Renal cortical epithelial cell (primary cell): ENCODE results near the gene SIGLEC6. TPM values are rescaled to one million over a fixed set of nuclear protein-coding genes. Genes with fewer than 3 reads are reported as not detected.

Source experiments
- DNase-seq: peaks from one replicate; pipeline ENCODE4 v3.0.0-alpha.2; 2011; ENCODE audit warnings: low read depth
- total RNA-seq: library from RNA; depleted of rRNA; stranded (reverse); fragments of >200 nt; gene quantifications from 2 replicates; pipeline ENCODE4 v1.2.3, GENCODE V29; 2014

SIGLEC6 gene
- total RNA-seq = not detected in 2 replicates

DNA sequence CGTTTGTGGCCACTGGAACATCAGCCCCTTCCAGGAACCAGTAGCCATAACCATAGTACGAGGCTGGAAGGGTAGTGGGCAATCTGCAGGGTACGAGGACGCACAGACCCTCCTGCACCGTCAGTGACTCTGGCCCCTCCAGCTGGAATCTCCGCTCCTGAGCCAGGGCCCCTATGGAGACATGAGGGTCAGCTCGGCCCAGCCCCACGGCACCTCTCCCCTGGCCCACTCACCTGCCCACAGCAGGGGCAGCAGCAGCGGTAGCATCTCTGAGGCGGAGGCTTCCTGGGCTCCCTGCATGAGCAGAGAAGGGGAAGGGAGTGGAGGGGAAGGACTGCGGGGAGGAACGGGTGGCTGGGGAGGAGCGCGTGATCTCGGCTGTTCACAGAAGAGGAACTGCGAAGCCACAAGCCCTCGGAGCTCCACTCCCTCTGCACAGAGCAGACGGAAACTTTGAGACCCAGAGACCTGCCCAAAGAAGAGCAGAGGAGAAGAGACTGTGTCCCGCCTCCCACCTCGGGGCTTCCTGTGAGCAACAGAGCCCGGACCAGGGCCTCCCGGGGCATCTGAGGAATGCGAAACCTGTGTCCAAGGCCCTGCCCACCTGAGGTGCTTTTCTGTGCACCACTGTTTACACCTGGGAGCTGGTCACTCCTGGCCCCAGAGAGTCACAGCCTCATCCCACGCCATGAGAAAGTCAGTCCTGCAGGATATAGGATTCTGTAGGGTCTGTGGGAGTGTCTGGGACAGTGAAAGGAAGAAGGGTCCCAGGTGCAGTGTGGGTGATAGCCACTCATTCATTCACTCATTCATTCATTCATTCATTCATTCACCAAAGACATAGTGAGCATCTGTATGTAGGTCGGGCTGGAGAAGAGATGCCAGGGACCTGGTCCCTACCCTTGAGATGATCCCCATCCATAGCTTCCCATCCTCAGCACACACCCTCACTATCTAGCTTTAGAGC lies at the start of gene SIGLEC6:
SIGLEC6 (minus strand) TSS at position 322 of the 967 bp plus-strand sequence; CDS start at position 300, 22 bp downstream.
- no peak for DNase-seq

DNA sequence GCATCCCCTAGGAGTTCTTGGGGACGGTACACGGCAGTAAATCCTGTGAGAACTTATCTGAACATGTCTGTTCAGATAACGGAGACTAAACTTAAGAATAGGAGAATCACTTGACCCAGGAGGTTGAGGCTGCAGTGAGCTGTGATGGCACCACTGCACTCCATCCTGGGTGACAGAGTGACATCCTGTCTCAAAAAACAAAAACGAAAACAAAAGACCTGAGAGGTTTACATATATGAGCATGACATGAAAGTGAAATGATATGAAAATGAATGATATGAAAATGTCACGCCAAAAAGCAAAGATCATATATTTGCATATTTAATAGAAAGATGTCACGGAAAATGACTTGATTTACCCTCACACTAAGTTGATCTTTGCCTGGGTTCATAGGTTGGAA lies 45.4 kb upstream of the SIGLEC6 start:
- no peak for DNase-seq

DNA sequence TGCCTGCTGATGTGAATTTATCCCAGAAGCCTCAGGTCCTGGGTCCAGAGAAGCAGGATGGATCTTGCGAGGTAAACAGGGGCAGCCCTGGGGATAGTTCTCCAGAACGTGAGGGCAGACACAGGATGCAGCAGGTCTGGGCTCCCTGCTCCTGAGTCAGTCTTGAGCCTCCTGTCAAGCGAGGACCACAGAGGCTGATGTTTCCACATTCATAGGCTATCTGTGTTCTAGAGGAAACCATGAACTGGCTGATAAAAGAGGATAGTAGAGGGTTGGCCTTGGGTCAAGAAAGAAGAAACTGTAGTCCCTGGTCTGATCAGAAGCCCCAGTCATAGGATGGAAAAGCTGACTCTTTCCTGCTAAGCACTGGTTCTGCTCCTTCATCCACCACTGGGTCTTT lies 41.9 kb upstream of the SIGLEC6 start:
- no peak for DNase-seq

DNA sequence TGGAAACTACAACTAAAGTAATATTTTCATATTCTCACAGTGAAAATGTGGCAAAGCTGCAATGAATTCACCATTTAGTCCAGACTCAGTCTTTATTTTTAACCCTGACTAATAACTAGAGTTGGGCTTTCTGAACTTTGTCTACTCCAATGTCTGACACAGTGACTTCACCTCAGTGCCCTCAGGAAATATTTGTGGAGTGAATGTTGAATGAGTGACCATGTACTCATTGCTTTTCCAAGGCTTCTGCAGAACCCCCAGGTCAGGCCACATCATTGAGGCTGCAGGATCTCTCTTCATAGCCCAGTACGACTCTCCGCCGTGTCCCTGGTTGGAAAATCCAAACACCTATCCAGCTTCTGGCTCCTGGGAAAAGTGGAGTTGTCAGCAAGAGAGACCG lies 41.4 kb upstream of the SIGLEC6 start:
- peak; percentile 32 for DNase-seq

GRCh38 chr19:51572410-51572809 lies 40.9 kb upstream of the SIGLEC6 start:
- no peak for DNase-seq

DNA sequence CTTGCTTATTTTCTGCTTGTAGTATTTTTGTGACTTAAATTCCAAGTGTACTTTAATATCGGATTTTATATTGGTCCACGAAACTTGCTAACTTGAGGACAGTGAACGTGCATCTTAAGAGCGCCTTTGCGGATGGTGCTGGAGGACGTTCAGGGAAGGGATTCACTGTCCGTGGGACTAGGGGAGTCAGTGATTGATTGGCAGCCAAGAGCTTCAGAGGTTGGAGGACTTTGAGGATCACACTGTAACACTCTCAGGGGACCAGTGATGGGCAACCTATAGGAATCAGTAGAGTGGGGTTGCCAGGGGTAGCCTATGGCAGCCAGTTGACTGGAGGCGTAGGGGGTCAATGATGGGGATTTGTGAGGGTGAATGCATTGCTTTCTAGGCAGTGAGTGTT lies 40.1 kb upstream of the SIGLEC6 start:
- DNase-seq = peak; percentile 9

GRCh38 chr19:51570962-51571575 lies 39.6 kb upstream of the SIGLEC6 start, which contains the start of gene ZNF175:
Gene ZNF175, plus strand, starts transcription at chr19:51571283. Its CDS starts 2,047 bp downstream, at chr19:51573330.
- DNase-seq = peak; percentile 95

DNA sequence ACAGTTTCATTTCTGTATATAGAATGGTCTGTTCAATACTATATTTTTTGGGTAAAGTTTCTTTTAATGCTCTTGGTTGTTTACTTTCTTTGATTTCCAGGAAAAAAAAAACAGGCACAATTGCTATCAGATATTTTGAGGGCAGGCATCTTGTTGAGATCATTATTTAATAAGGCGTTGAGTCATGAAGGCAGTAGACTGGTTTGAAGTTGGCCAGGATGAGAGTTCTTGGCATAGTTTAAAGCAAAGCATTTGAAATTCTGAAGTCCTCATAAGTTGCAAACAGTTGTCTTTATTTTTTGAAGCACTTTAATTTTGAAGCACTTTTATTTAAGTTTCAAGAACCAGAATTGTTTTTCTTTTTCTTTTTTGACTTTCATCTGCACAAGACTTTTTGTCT lies 37.0 kb upstream of the SIGLEC6 start:
- no peak for DNase-seq

DNA sequence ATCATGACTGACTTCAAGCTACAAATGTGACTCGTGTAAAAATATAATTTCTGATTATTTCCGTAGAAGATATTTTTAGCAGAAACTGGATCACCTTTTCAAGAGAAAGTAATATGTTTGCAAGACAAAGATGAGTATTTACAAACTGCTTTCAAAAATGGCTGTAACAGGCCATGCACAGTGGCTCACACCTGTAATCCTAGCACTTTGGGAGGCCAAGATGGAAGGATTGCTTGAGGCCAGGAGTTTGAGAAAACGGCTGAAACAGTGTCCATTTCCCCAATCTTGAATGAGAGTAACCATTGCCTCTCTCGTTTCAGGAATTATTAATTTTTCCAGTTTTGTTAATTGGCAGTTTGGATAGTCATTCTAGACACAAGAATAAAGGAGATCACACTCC lies 36.1 kb upstream of the SIGLEC6 start:
- DNase-seq = no peak

DNA sequence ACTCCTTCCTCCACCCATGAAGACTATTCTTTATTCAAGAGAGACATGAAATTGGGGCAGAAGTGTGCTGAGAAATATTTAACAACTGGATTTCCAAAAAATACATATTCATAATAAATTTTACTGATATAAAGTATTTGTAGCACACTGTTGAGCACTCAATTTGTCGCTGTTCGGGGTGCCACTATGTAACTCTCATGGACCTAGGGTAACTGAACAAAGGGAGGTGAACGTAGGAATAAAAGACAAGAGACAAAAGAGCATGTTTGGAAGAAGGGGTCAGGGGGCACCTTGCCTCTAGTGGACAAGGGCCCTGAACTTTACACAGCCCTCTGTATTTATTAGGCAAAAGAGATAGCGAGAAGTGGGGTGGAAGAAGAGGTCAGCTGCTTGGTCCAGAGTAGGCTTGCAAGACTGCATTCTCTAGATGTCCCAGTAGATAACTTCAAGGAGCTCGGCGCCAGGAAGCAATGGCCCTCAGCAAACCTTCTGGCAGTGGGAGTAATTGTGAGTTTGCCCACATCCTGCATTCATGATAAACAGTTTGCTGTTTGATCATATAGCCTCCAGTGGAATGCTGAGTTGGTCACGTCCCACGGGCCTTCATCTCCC lies 35.1 kb upstream of the SIGLEC6 start:
- no peak for DNase-seq

- DNase-seq = no peak
These were observed 34.1 kb upstream of the SIGLEC6 start for GRCh38 chr19:51565583-51565982.

DNA sequence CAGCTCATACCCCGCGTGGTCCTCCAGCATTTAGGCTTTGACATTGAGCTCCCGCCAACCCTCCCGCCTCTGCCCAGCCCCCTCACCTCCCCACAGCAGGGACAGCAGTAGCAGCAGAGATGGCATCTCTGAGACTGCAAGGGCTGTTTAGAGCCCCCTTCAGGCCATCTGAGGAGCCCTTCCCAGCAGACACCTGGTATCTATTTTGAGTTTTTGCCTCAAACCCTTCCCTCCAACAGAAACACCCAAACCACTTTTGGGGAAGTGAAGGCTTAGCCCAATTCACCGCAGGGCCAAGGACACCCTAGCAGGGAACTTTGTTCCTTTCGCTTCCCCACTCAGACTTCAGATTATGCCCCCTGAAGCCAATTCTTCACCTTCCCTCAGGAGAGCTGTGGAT lies 33.3 kb upstream of the SIGLEC6 start:
- DNase-seq = no peak

GRCh38 chr19:51560339-51560738 lies 28.9 kb upstream of the SIGLEC6 start:
- DNase-seq = no peak

- DNase-seq = no peak
These were observed 27.8 kb upstream of the SIGLEC6 start for GRCh38 chr19:51559240-51559639.

GRCh38 chr19:51552996-51553725 lies 21.7 kb upstream of the SIGLEC6 start:
- peak; percentile 15 for DNase-seq

DNA sequence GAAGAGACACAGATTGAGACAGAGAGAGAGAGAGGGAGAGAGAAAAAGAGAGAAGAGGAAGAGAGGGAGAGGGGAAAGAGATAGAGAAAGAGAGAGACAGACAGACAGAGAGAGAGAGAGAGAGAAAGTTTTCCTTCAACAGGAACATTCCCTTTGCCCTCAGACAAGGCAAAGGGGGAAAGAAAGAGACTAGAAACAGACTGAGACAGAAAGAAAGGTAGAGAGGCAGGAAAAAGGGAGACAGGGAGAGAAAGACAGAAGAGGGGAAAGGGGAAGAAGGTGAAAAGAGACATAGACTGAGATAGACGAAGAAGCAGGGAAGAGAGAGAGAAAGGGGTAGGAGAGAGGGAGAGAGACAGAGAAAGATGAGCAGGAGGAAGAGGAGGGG lies 21.1 kb upstream of the SIGLEC6 start:
- no peak for DNase-seq

GRCh38 chr19:51551673-51552432 lies 20.4 kb upstream of the SIGLEC6 start:
- no peak for DNase-seq

DNA sequence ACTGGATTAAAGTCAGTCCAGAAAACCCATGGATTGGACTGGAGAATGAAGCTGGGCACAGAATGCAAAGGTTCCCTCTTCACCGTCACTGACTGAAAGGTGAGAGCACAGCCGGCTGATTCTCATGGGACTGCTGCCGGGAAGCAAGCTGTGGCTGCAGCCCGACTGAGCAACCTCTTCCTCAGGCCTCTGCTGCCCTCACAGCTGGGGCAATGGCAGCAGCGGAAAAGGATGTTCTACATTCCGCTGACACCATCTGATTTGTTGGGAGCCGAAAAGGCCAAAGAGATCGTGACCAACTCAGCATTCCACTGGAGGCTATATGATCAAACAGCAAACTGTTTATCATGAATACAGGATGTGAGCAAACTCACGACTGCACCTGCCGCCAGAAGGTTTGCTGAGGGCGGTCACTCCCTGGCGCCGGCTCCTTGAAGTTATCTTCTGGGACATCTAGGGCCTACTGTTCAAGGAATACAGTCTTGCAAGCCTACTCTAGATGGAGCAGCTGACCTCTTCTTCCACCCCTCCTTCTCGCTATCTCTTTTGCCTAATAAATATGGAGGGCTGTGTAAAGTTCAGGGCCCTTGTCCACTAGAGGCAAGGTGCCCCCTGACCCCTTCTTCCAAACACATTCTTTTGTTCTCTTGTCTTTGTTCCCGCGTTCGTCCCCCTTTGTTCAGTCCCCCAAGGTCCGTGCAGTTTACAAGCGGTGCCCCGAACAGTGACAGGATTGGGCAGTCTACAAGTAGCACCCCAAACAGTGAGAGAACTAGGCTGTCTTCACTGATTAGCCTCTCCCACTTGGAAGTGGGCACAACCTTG lies 19.6 kb upstream of the SIGLEC6 start:
- no peak for DNase-seq

DNA sequence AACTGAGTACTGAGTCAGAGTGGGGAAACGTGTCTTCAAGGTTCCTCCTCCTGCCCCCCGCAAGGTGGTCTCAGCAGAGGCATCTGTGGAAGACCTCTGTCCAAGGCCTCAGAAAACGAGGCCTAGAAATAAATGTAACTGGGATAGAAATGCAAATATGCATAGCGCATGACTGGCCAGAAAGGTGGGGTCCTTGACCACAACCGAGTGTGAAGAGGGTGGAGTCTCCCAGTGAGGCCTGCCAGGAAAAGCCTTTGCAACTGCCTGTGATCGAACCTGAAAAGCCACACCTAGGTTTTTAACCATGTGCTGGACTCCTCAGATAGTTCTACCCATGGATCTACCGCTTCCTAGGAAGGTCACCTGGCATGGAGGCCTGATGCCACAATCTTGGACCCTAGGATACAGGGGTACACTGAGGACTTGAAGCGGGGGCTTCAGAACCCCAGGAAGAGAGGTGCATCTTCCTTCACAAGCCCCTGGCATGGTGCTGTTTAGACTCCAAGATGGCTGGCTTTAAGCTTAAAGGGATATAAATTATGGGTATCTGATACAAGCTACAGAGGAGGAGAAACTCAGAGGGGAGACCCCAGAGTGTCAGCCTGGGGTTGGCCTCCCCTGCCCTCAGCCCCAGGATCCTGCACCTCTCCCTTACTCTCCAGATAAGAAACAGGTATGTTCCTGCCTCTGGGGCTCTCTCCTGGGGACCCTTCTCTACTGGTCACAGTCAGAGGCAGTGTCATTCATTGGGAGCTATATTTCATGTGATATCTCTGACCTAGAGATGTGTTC lies 18.3 kb upstream of the SIGLEC6 start:
- DNase-seq = no peak
